ENCODE measurements around the gene KIAA1549.

The KIAA1549 gene

DNA sequence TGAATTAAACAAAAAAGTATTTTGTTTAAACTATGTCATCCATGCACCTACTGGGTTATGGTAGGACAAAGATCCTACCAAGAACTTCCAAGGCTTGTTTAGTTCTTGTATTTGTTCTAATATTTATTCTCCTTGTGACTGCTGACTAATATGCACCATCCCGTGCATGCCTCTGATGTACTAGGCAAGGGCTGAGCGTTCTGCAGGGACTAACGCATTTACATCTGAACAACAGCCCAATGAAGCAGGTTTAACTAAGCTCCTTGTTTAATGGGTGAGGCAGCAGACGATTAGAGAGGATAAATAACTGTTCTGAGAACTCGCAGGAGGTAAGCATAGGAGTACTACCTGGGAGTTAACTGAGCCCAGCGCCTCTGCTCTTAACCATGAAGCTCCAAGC, 64.9 kb downstream of the KIAA1549 start:
- no peaks in the 10 kb centered on the region for H3K4me1 ChIP-seq (ENCODE audit: control insufficient read depth in 1 of 2, insufficient read depth in 2 of 2, low read length in 2 of 2)
- peaks cover 0 to 14% of the 10 kb centered on the region in 2 donors for H3K36me3 ChIP-seq (ENCODE audit: control insufficient read depth in 1 of 2, insufficient read depth in 2 of 2, low read length in 2 of 2)
- H3K9ac ChIP-seq (ENCODE audit: low read depth in 1 of 2, low read length in 2 of 2) = no peak overlapping the region
- H3K4me3 ChIP-seq (ENCODE audit: low read depth in 1 of 2, low read length in 2 of 2) = no peak overlapping the region
- H3K9me3 ChIP-seq (ENCODE audit: control insufficient read depth in 1 of 2, low read length in 2 of 2) = no peaks in the 10 kb centered on the region
- H3K27ac ChIP-seq (ENCODE audit: low read depth, low read length) = no peak overlapping the region
- H3K27me3 ChIP-seq (ENCODE audit: control insufficient read depth in 1 of 2, insufficient read depth in 2 of 2, low read length in 2 of 2) = no peaks in the 10 kb centered on the region

DNA sequence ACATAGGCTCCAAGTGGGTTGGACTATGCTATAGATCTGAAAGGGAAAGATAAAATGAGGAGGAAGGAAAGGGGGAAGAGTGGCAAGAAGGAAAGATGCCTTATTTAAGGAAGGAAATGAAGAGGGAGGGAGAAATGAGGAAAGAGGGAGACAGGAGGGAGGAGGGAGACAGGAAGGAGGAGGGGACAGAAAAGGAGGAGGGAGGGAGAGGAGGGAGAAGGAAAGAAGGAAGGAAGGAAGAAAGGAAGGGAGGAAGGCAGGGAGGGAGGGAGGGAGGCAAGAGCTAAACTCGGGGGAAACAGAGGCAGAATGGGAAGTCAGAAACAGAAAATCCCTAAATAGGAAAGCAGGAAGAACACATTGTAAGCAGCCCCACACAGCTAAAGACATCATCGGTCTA, 67.4 kb downstream of the KIAA1549 start:
- Histone ChIP-seq H3K36me3 (ENCODE audit: control insufficient read depth in 1 of 2, insufficient read depth in 2 of 2, low read length in 2 of 2) (peaks cover 0 to 14% of the 10 kb centered on the region in 2 donors), H3K4me1 (ENCODE audit: control insufficient read depth in 1 of 2, insufficient read depth in 2 of 2, low read length in 2 of 2) (no peaks in the 10 kb centered on the region), H3K27me3 (ENCODE audit: control insufficient read depth in 1 of 2, insufficient read depth in 2 of 2, low read length in 2 of 2) (no peaks in the 10 kb centered on the region), H3K4me3 (ENCODE audit: low read depth in 1 of 2, low read length in 2 of 2) (no peak overlapping the region), H3K27ac (ENCODE audit: low read depth, low read length) (no peak overlapping the region), H3K9ac (ENCODE audit: low read depth in 1 of 2, low read length in 2 of 2) (no peak overlapping the region), H3K9me3 (ENCODE audit: control insufficient read depth in 1 of 2, low read length in 2 of 2) (no peaks in the 10 kb centered on the region)

DNA sequence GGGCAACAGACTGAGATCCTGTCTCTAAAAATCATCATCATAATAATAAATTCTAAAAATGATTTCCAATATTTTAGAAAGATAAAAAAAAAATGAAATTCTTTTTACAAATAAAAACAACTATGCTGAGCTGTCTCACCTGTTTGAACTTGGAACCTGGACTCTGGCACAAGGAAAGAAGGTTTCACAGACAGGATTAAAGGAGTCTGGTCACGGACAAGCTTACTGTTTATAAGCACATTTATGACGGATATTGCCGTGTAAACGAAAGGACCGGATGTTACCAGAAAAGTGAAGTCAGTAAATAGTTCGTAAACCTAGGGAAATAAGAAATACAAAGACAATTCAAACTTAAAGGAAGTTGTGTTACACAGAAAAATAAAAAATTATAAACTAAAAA, 70.2 kb downstream of the KIAA1549 start:
- no peak overlapping the region for H3K4me3 ChIP-seq (ENCODE audit: low read depth in 1 of 2, low read length in 2 of 2)
- no peaks in the 10 kb centered on the region for H3K9me3 ChIP-seq (ENCODE audit: control insufficient read depth in 1 of 2, low read length in 2 of 2)
- H3K9ac ChIP-seq (ENCODE audit: low read depth in 1 of 2, low read length in 2 of 2) = no peak overlapping the region
- H3K4me1 ChIP-seq (ENCODE audit: control insufficient read depth in 1 of 2, insufficient read depth in 2 of 2, low read length in 2 of 2) = peaks cover 0 to 6% of the 10 kb centered on the region in 2 donors
- no peaks in the 10 kb centered on the region for H3K36me3 ChIP-seq (ENCODE audit: control insufficient read depth in 1 of 2, insufficient read depth in 2 of 2, low read length in 2 of 2)
- H3K27me3 ChIP-seq (ENCODE audit: control insufficient read depth in 1 of 2, insufficient read depth in 2 of 2, low read length in 2 of 2) = no peaks in the 10 kb centered on the region
- H3K27ac ChIP-seq (ENCODE audit: low read depth, low read length) = no peak overlapping the region

DNA sequence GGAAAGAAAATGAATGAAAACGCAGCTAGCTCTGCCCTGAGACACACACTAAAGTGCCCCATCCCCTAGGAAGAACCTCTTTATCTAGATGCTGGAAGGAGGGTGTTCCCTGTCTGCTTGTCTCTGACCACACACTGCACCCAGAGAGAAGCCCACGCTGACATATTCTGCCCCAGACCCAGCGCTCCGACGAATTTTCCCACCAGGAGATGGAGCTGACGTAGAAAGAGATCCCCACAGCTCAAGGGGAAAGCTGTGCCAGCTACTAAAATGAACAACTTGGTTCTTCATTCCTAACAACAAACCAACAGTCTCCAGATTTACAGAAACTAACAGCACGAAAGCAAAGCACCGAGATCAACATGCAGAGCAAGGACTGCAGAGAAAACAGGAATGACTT, 73.3 kb downstream of the KIAA1549 start:
- H3K4me3 ChIP-seq (ENCODE audit: low read depth in 1 of 2, low read length in 2 of 2) = no peak overlapping the region
- H3K27ac ChIP-seq (ENCODE audit: low read depth, low read length) = no peak overlapping the region

DNA sequence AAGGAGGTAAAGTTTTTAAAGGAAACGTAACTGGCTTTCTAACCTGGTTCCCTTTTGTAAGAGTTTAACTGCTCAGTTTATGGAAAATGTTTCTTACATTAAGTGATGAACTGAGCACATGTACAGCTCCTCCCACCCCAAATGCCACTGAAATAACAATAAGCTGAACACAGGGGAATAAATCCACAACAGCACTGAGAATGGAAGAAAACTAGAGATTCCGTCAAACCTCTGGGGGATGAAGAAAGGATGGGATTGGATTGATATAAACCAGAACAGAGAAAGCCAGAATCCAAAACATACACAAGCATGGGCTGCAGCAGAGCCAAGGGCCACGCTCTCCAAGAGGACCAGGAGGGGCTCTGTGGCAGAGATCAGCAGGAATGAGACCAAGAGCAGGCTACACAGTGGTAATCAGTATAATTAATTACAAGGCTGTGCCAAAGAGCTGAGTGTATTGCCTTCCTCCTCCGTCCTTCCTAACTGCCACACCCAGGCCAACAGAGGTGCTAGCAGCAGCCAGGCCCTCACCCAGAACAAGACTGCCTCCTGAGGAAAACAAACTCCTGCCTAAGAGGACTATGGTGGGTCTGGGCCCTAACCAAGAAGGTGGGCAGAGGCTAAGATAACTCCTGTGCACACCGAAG, 73.9 kb downstream of the KIAA1549 start:
- H3K4me1 ChIP-seq (ENCODE audit: control insufficient read depth in 1 of 2, insufficient read depth in 2 of 2, low read length in 2 of 2) = peaks cover 0 to 6% of the 10 kb centered on the region in 2 donors
- peaks cover 0 to 3% of the 10 kb centered on the region in 2 donors for H3K36me3 ChIP-seq (ENCODE audit: control insufficient read depth in 1 of 2, insufficient read depth in 2 of 2, low read length in 2 of 2)
- H3K9me3 ChIP-seq (ENCODE audit: control insufficient read depth in 1 of 2, low read length in 2 of 2) = no peaks in the 10 kb centered on the region
- no peak overlapping the region for H3K27ac ChIP-seq (ENCODE audit: low read depth, low read length)
- H3K9ac ChIP-seq (ENCODE audit: low read depth in 1 of 2, low read length in 2 of 2) = no peak overlapping the region
- no peaks in the 10 kb centered on the region for H3K27me3 ChIP-seq (ENCODE audit: control insufficient read depth in 1 of 2, insufficient read depth in 2 of 2, low read length in 2 of 2)
- no peak overlapping the region for H3K4me3 ChIP-seq (ENCODE audit: low read depth in 1 of 2, low read length in 2 of 2)

More for the DNA sequence above, 73.3 kb downstream of the KIAA1549 start:
- Histone ChIP-seq H3K4me1 (ENCODE audit: control insufficient read depth in 1 of 2, insufficient read depth in 2 of 2, low read length in 2 of 2) (peaks cover 0 to 6% of the 10 kb centered on the region in 2 donors), H3K9ac (ENCODE audit: low read depth in 1 of 2, low read length in 2 of 2) (no peak overlapping the region), H3K27me3 (ENCODE audit: control insufficient read depth in 1 of 2, insufficient read depth in 2 of 2, low read length in 2 of 2) (no peaks in the 10 kb centered on the region), H3K9me3 (ENCODE audit: control insufficient read depth in 1 of 2, low read length in 2 of 2) (no peaks in the 10 kb centered on the region), H3K36me3 (ENCODE audit: control insufficient read depth in 1 of 2, insufficient read depth in 2 of 2, low read length in 2 of 2) (peaks cover 0 to 3% of the 10 kb centered on the region in 2 donors)

DNA sequence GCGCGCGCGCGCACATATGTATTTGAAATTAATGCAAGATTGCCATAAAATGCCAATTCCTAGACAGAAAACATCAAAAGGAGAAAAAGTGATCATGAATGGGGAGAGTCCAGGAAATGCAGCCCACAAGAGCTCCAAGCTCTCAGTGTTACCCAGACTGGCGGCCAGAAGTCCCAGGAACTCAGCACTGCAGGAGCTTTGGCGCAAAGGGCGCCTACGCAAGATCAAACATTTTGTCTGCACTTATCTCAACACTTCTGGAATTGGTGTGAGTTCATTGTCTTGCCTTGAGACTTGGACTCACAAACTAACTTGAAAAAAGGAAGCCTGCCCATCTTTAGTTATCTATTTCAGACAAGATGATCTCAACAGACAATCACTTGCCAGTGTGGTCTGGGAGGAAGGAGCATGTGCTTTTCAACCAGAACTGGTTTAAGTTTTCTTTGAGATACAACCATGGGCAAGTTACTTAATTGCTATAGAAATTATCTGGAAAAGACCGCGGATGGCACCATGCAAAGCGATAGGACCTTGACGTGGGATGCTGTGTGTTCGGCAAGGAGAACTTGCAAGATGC, 77.2 kb downstream of the KIAA1549 start:
- Histone ChIP-seq H3K9me3 (ENCODE audit: control insufficient read depth in 1 of 2, low read length in 2 of 2) (no peaks in the 10 kb centered on the region), H3K27me3 (ENCODE audit: control insufficient read depth in 1 of 2, insufficient read depth in 2 of 2, low read length in 2 of 2) (no peaks in the 10 kb centered on the region), H3K27ac (ENCODE audit: low read depth, low read length) (no peak overlapping the region), H3K36me3 (ENCODE audit: control insufficient read depth in 1 of 2, insufficient read depth in 2 of 2, low read length in 2 of 2) (peaks cover 0 to 3% of the 10 kb centered on the region in 2 donors), H3K4me1 (ENCODE audit: control insufficient read depth in 1 of 2, insufficient read depth in 2 of 2, low read length in 2 of 2) (peaks cover 0 to 6% of the 10 kb centered on the region in 2 donors), H3K9ac (ENCODE audit: low read depth in 1 of 2, low read length in 2 of 2) (no peak overlapping the region), H3K4me3 (ENCODE audit: low read depth in 1 of 2, low read length in 2 of 2) (no peak overlapping the region)

DNA sequence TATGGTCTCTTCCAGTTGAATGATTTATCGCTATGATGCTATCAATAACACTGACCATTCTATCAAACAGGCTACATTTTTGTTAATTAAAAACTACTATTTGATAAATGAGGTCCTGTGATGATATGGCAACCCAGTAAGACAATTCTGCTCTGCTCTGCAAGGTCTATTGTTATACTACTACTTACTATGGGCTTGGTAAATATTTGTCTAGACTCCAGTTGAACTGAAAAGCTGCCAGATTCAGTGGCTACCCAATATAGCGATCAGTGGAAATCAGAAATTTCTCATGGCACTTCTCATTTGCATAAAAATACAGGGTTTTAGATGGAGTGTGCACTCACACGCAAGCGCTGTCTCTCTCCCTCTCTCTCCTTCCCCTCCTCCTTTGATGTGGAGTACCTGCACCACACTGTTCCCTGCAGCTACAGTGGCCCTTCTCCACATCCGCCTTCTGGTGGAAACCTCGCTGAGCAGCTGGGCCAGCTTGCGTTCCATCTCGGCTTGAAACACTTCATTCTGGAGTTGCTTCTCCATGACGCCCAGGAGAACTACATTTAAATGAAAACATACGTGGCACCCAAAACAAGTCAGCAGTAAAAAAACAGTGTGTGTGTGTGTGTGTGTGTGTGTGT, 77.9 kb downstream of the KIAA1549 start:
- no peak overlapping the region for H3K27ac ChIP-seq (ENCODE audit: low read depth, low read length)
- H3K4me3 ChIP-seq (ENCODE audit: low read depth in 1 of 2, low read length in 2 of 2) = no peak overlapping the region
- H3K9me3 ChIP-seq (ENCODE audit: control insufficient read depth in 1 of 2, low read length in 2 of 2) = no peaks in the 10 kb centered on the region
- no peak overlapping the region for H3K9ac ChIP-seq (ENCODE audit: low read depth in 1 of 2, low read length in 2 of 2)
- peaks cover 0 to 6% of the 10 kb centered on the region in 2 donors for H3K4me1 ChIP-seq (ENCODE audit: control insufficient read depth in 1 of 2, insufficient read depth in 2 of 2, low read length in 2 of 2)
- H3K27me3 ChIP-seq (ENCODE audit: control insufficient read depth in 1 of 2, insufficient read depth in 2 of 2, low read length in 2 of 2) = no peaks in the 10 kb centered on the region
- peaks cover 0 to 3% of the 10 kb centered on the region in 2 donors for H3K36me3 ChIP-seq (ENCODE audit: control insufficient read depth in 1 of 2, insufficient read depth in 2 of 2, low read length in 2 of 2)

DNA sequence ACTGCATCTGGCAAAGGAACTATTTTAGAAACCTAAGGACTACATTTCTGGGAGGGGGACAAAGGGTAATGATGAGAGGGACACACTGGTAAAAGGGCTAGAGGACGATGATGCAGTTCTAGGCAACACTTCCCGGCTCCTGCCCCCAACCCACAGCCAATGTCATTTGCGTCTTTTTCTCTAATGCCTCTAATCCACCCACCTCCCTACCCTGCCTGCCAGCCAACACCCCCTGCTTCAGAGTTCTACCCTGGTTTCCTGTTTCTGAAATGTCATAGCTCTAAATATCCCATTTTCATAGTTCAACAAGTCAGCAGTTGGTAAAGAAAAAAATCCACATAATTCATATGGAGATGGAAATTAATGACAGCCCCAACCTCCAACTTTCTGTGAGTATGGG, 79.0 kb downstream of the KIAA1549 start:
- no peaks in the 10 kb centered on the region for H3K27me3 ChIP-seq (ENCODE audit: control insufficient read depth in 1 of 2, insufficient read depth in 2 of 2, low read length in 2 of 2)
- no peaks in the 10 kb centered on the region for H3K9me3 ChIP-seq (ENCODE audit: control insufficient read depth in 1 of 2, low read length in 2 of 2)
- H3K36me3 ChIP-seq (ENCODE audit: control insufficient read depth in 1 of 2, insufficient read depth in 2 of 2, low read length in 2 of 2) = peaks cover 0 to 3% of the 10 kb centered on the region in 2 donors
- peaks cover 0 to under 1% of the 10 kb centered on the region in 2 donors for H3K4me1 ChIP-seq (ENCODE audit: control insufficient read depth in 1 of 2, insufficient read depth in 2 of 2, low read length in 2 of 2)
- H3K4me3 ChIP-seq (ENCODE audit: low read depth in 1 of 2, low read length in 2 of 2) = no peak overlapping the region
- H3K9ac ChIP-seq (ENCODE audit: low read depth in 1 of 2, low read length in 2 of 2) = no peak overlapping the region
- no peak overlapping the region for H3K27ac ChIP-seq (ENCODE audit: low read depth, low read length)

DNA sequence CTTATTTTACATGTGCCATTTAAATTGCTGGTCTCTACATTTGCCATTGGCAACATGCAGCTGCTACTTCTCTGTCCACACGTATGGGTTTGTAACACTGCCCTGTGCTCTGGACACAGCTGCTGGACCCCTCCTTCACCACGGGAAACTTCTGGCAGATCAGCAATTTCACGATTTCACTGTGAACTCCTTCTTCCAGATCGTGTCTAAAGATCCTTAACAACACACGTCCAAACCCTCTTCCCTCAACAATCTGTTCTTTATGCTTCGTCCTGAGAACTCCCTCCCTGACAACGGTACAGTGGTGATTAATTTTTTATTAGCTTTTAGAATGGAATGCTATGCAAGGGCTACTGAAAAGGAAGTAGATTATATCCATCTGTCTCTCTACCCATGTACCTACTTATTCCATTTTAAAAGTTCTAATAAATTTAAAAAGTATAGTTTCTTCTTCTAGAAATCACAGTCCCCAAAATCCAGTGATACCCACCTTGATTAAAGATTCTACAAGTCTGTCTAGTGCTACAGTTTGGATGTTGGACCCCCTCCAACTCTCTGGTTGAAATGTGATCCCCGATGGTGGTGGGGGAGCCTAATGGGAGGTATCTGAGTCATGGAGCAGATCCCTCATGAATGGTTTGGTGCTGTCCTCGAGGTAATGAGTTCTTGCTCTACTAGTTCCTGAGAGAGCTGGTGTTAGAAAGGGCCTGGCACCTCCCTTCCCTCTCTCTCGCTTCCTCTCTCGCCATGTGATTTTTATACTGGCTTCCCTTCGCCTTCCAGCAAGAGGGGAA, 81.0 kb downstream of the KIAA1549 start:
- H3K27ac ChIP-seq (ENCODE audit: low read depth, low read length) = no peak overlapping the region
- no peaks in the 10 kb centered on the region for H3K27me3 ChIP-seq (ENCODE audit: control insufficient read depth in 1 of 2, insufficient read depth in 2 of 2, low read length in 2 of 2)
- H3K4me3 ChIP-seq (ENCODE audit: low read depth in 1 of 2, low read length in 2 of 2) = no peak overlapping the region
- H3K9me3 ChIP-seq (ENCODE audit: control insufficient read depth in 1 of 2, low read length in 2 of 2) = no peaks in the 10 kb centered on the region
- no peak overlapping the region for H3K9ac ChIP-seq (ENCODE audit: low read depth in 1 of 2, low read length in 2 of 2)
- no peaks in the 10 kb centered on the region for H3K4me1 ChIP-seq (ENCODE audit: control insufficient read depth in 1 of 2, insufficient read depth in 2 of 2, low read length in 2 of 2)
- peaks cover 0 to 3% of the 10 kb centered on the region in 2 donors for H3K36me3 ChIP-seq (ENCODE audit: control insufficient read depth in 1 of 2, insufficient read depth in 2 of 2, low read length in 2 of 2)

DNA sequence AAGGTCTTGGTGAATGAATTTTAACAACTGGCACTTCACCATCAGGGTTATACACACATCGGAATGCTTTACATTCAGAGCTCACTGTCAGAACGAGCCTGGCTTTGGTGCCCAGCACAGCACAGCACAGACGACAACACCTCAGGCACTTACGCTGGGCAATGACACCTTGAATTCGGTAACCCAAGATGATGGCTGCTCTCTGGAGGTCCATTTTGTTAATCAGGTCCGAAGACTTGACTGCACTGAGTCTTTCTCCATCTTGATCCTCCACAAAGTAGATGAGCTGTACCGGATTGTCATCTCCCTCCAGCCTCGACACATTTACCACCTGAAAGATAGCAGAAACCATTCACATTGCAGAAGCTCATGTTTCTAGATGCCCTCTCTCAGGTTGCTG, 82.4 kb downstream of the KIAA1549 start:
- Histone ChIP-seq H3K9me3 (ENCODE audit: control insufficient read depth in 1 of 2, low read length in 2 of 2) (no peaks in the 10 kb centered on the region), H3K27me3 (ENCODE audit: control insufficient read depth in 1 of 2, insufficient read depth in 2 of 2, low read length in 2 of 2) (no peaks in the 10 kb centered on the region), H3K36me3 (ENCODE audit: control insufficient read depth in 1 of 2, insufficient read depth in 2 of 2, low read length in 2 of 2) (no peaks in the 10 kb centered on the region), H3K4me1 (ENCODE audit: control insufficient read depth in 1 of 2, insufficient read depth in 2 of 2, low read length in 2 of 2) (no peaks in the 10 kb centered on the region), H3K4me3 (ENCODE audit: low read depth in 1 of 2, low read length in 2 of 2) (no peak overlapping the region), H3K9ac (ENCODE audit: low read depth in 1 of 2, low read length in 2 of 2) (no peak overlapping the region), H3K27ac (ENCODE audit: low read depth, low read length) (no peak overlapping the region)
